Measurements from ENCODE around the gene OASL. TPM values are rescaled to one million over a fixed set of nuclear protein-coding genes. Genes with fewer than 3 reads are reported as not detected.

OASL gene
- total RNA-seq, 4 donors from 2014 or later, result 0.20 to 0.44 TPM; not detected in 2

DNA sequence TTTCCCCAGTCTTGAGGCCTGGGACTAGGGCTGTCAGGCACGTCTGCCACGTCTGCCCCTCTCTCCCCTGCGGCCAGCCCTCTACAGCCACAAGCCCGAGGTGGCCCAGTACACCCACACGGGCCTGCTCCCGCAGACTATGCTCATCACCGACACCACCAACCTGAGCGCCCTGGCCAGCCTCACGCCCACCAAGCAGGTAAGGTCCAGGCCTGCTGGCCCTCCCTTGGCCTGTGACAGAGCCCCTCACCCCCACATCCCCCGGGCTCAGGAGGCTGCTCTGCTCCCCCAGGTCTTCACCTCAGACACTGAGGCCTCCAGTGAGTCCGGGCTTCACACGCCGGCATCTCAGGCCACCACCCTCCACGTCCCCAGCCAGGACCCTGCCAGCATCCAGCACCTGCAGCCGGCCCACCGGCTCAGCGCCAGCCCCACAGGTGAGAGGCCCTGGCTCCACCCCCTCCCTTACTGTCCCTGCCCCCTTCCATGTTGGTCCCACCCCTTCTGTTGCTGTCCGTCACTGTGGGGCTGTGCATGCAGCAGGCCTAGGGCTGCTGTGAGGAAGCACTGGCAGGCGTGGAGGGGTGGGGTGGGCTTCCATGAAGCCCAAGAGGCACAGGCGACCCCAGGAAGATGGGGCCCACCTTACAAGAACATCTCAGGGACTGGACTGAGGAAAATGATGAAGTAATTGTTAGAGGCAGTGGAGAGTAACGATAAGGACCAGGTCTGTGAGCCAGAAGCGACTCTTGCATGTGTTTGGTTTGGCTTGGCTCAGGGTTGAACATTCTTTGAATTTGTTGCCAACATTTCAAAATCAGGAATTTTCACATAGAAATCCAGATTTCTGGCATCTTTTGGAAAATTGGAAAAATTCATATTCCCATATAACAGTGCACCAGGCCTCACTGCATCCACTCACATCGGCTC is 39.6 kb downstream of the OASL start:
- peaks cover 0 to 38% (median 9%) of the 10 kb centered on the region in 3 donors for H3K36me3 ChIP-seq
- peaks cover 0 to 7% of the 10 kb centered on the region in 2 donors for H3K27me3 ChIP-seq
- H3K9me3 ChIP-seq, result no peaks in the 10 kb centered on the region
- no peak for DNase-seq (ENCODE audit: low spot score in 2 of 2)
- H3K27ac ChIP-seq, result no peak overlapping the region
- H3K4me3 ChIP-seq, result no peak overlapping the region
- peaks cover 0 to 10% (median 0%) of the 10 kb centered on the region in 4 donors for H3K4me1 ChIP-seq
- no peak for TF ChIP-seq EP300 (IDR thresholded peaks at IDR 0.05)
- TF ChIP-seq, protein P1, sequence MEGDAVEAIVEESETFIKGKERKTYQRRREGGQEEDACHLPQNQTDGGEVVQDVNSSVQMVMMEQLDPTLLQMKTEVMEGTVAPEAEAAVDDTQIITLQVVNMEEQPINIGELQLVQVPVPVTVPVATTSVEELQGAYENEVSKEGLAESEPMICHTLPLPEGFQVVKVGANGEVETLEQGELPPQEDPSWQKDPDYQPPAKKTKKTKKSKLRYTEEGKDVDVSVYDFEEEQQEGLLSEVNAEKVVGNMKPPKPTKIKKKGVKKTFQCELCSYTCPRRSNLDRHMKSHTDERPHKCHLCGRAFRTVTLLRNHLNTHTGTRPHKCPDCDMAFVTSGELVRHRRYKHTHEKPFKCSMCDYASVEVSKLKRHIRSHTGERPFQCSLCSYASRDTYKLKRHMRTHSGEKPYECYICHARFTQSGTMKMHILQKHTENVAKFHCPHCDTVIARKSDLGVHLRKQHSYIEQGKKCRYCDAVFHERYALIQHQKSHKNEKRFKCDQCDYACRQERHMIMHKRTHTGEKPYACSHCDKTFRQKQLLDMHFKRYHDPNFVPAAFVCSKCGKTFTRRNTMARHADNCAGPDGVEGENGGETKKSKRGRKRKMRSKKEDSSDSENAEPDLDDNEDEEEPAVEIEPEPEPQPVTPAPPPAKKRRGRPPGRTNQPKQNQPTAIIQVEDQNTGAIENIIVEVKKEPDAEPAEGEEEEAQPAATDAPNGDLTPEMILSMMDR (IDR thresholded peaks at IDR 0.05), result no peak
- no peak for TF ChIP-seq POLR2A (IDR thresholded peaks at IDR 0.05)
- 35 to 48% methylated on average over 17 to 21 of the region's 23 CpGs for WGBS, 2 donors

DNA sequence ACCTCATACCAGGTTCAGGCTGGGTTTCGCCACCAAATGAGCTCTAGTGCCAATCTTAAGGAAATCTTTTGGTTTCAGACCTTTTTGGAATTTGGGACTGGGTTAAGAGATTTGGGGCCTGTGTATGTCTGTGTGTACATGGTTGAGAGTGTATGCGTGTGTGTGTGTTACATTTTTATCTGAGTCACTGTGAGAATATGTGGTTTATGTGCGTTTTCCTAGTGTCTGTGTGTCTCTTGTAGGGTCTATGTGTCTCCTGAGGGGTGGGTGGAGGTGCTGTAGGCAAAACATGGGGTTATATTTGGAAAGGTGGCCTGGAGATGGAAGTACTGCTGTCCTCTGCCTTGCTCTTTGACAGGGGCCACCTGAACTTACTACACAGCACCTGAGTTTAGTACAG is 40.6 kb downstream of the OASL start:
- no peak overlapping the region for H3K4me3 ChIP-seq
- peaks cover 0 to 7% of the 10 kb centered on the region in 2 donors for H3K27me3 ChIP-seq
- no peak for TF ChIP-seq POLR2A (IDR thresholded peaks at IDR 0.05)
- peaks cover 0 to 28% (median 0%) of the 10 kb centered on the region in 3 donors for H3K36me3 ChIP-seq
- 82 to 89% methylated on average over 3 of the region's 3 CpGs for WGBS, 2 donors
- H3K27ac ChIP-seq, result no peak overlapping the region
- H3K9me3 ChIP-seq, result no peaks in the 10 kb centered on the region
- DNase-seq (ENCODE audit: low spot score in 2 of 2), result no peak
- peaks cover 0 to 10% (median 0%) of the 10 kb centered on the region in 4 donors for H3K4me1 ChIP-seq

DNA sequence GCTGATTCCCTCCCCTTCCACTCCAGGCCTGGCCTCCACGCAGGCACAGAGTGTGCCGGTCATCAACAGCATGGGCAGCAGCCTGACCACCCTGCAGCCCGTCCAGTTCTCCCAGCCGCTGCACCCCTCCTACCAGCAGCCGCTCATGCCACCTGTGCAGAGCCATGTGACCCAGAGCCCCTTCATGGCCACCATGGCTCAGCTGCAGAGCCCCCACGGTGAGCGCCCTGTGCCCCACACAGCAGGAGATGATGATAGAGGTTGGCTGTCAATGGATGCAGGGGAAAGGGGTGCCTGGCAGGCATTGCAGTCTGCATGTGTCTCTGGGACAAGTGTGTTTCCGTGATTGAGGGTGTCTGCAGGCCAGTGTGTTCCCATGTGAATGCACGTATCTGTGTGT is 41.6 kb downstream of the OASL start:
- Histone ChIP-seq H3K4me1 (peaks cover 0 to 10% (median 0%) of the 10 kb centered on the region in 4 donors), H3K9me3 (no peaks in the 10 kb centered on the region), H3K4me3 (no peak overlapping the region), H3K27me3 (peaks cover 0 to 7% of the 10 kb centered on the region in 2 donors), H3K36me3 (peaks cover 0 to 18% (median 0%) of the 10 kb centered on the region in 3 donors), H3K27ac (no peak overlapping the region)
- DNase-seq (ENCODE audit: low spot score in 2 of 2), result no peak
- WGBS, 2 donors, result 68 to 80% methylated on average over 7 to 9 of the region's 9 CpGs
- TF ChIP-seq, protein P1 (IDR thresholded peaks at IDR 0.05), result no peak
- TF ChIP-seq POLR2A (IDR thresholded peaks at IDR 0.05), result no peak
- no peak for TF ChIP-seq EP300 (IDR thresholded peaks at IDR 0.05)

- Histone ChIP-seq H3K27me3 (peaks cover 0 to 7% of the 10 kb centered on the region in 2 donors), H3K36me3 (peaks cover 0 to 6% (median 0%) of the 10 kb centered on the region in 3 donors), H3K4me1 (peaks cover 0 to 10% (median 0%) of the 10 kb centered on the region in 4 donors), H3K9me3 (no peaks in the 10 kb centered on the region), H3K4me3 (no peak overlapping the region), H3K27ac (no peak overlapping the region)
- no peak for DNase-seq (ENCODE audit: low spot score in 2 of 2)
- TF ChIP-seq, protein P1 (IDR thresholded peaks at IDR 0.05), result no peak
- TF ChIP-seq EP300 (IDR thresholded peaks at IDR 0.05), result no peak
- no peak for TF ChIP-seq POLR2A (IDR thresholded peaks at IDR 0.05)
- 85 to 89% methylated on average over 6 to 8 of the region's 11 CpGs for WGBS, 2 donors
Observed at GRCh38 chr12:120996133-120996746, 42.8 kb downstream of the OASL start.

DNA sequence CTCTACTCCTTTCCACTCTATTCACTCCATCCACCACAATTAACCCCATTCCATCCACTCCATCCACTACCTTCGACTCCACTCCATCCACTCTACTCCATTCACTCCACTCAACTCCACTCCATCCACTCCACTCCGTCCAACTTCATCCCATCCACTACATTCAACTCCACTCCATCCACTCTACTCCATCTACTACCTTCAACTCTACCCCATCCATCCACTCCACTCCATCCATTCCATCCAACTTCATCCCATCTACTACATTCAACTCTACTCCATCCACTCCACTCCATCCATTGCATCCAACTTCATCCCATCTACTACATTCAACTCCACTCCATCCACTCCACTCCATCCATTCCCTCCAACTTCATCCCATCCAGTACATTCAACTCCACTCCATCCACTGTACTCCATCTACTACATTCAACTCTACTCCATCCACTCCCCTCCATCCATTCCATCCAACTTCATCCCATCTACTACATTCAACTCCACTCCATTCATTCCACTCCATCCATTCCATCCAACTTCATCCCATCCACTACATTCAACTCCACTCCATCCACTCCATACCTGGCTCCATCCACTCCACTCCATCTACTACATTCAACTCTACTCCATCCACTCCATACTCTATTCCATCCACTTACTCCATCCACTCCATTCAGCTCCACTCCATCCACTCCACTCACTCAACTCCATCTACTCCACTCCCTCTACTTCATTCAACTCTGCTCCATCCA is 44.3 kb downstream of the OASL start:
- no peaks in the 10 kb centered on the region for H3K9me3 ChIP-seq
- TF ChIP-seq POLR2A (IDR thresholded peaks at IDR 0.05) (no peak), EP300 (IDR thresholded peaks at IDR 0.05) (no peak)
- TF ChIP-seq, protein P1 (IDR thresholded peaks at IDR 0.05), result no peak
- peaks cover 0 to 7% of the 10 kb centered on the region in 2 donors for H3K27me3 ChIP-seq
- peaks cover 0 to 6% (median 0%) of the 10 kb centered on the region in 4 donors for H3K4me1 ChIP-seq
- no peak overlapping the region for H3K4me3 ChIP-seq
- no peaks in the 10 kb centered on the region for H3K36me3 ChIP-seq
- no peak overlapping the region for H3K27ac ChIP-seq
- DNase-seq (ENCODE audit: low spot score in 2 of 2), result no peak
- WGBS, 2 donors, result 90 to 91% methylated on average over 2 of the region's 2 CpGs

Measured in tibial nerve (tissue), 4 donors.